GM19043 (cell line): ENCODE measurements around the gene TTN.

Experiments
- ATAC-seq: cut with Tn5 transposase; IDR thresholded peaks from one replicate; pipeline ENCODE4 v1.9.1; 2021; ENCODE audit warnings: low read depth; ENCODE audit not compliant: unreplicated experiment

Gene TTN

GRCh38 chr2:178506949-178507348, 300.3 kb downstream of the TTN start:
- ATAC-seq = no peak

GRCh38 chr2:178506524-178506923, 300.7 kb downstream of the TTN start:
- no peak for ATAC-seq

- no peak for ATAC-seq
These were observed 301.1 kb downstream of the TTN start for GRCh38 chr2:178506101-178506500.

GRCh38 chr2:178502751-178503150, 304.5 kb downstream of the TTN start:
- ATAC-seq = no peak

- no peak for ATAC-seq
These were observed 307.6 kb downstream of the TTN start for GRCh38 chr2:178499640-178500039.

GRCh38 chr2:178498137-178498536, 309.1 kb downstream of the TTN start:
- ATAC-seq = no peak

GRCh38 chr2:178496049-178496448, 311.2 kb downstream of the TTN start:
- ATAC-seq = no peak

GRCh38 chr2:178491612-178492011, 315.6 kb downstream of the TTN start:
- ATAC-seq = no peak

- ATAC-seq = no peak
These were observed 321.9 kb downstream of the TTN start for GRCh38 chr2:178485356-178485755.

- ATAC-seq = no peak
These were observed 322.8 kb downstream of the TTN start for GRCh38 chr2:178484245-178485041.

- peak; percentile 36 for ATAC-seq
These were observed 324.8 kb downstream of the TTN start for GRCh38 chr2:178482437-178482836.

- ATAC-seq = peak; percentile 53
These were observed 326.7 kb downstream of the TTN start, which contains the start of gene PLEKHA3 for GRCh38 chr2:178480227-178481181. Gene PLEKHA3 (plus strand): TSS chr2:178480457. CDS start chr2:178480870, 413 bp downstream.

GRCh38 chr2:178479758-178480226, 327.4 kb downstream of the TTN start:
- no peak for ATAC-seq

- ATAC-seq = no peak
These were observed 328.0 kb downstream of the TTN start for GRCh38 chr2:178479275-178479616.

GRCh38 chr2:178478439-178479274, 328.6 kb downstream of the TTN start, which contains the start of gene FKBP7:
Gene FKBP7 (minus strand): TSS chr2:178478600. CDS start chr2:178478499, 101 bp downstream.
- peak; percentile 37 for ATAC-seq

- no peak for ATAC-seq
These were observed 329.1 kb downstream of the TTN start for GRCh38 chr2:178478130-178478438.

GRCh38 chr2:178477443-178478129, 329.6 kb downstream of the TTN start:
- no peak for ATAC-seq

- ATAC-seq = no peak
These were observed 330.7 kb downstream of the TTN start for GRCh38 chr2:178476477-178476876.
